ENCODE measurements around the gene AKT1S1. TPM values are rescaled to one million over a fixed set of nuclear protein-coding genes. Genes with fewer than 3 reads are reported as not detected.
"Not testable (repeated sequence)": the region's sequence is repeated elsewhere in the genome, so short reads cannot be mapped to it uniquely, and the experiment has no call there.

The AKT1S1 gene
- total RNA-seq, 4 donors from 2014 or later, result 23.8 to 56.8 (median 43.4) TPM

- DNase-seq, result no peak
- intact Hi-C loops (cut with DNase I; ENCODE audit: low total_unique reads) (no loop called here), in situ Hi-C loops (cut with MboI; ENCODE audit: low sequenced_read_pairs in 4 of 4) (no loop called here)
- Histone ChIP-seq H3K4me3 (no peak overlapping the region), H3K4me1 (peaks cover 17 to 18% of the 10 kb centered on the region in 2 donors), H3K36me3 (peaks cover 0 to 26% of the 10 kb centered on the region in 2 donors), H3K9me3 (no peaks in the 10 kb centered on the region), H3K27me3 (no peaks in the 10 kb centered on the region), H3K27ac (peak overlapping the region; percentile 94 to 99 (median 97))
- ATAC-seq, result no peak
- TF ChIP-seq CTCF (IDR thresholded peaks at IDR 0.05 in 4 of 5, conservative IDR thresholded peaks at IDR 0.05 in 1 of 5) (no peak), POLR2A (IDR thresholded peaks at IDR 0.05) (no peak)
These were observed 57.0 kb downstream of the AKT1S1 start for GRCh38 chr19:49820125-49820524.

GRCh38 chr19:49819452-49820115, 57.6 kb downstream of the AKT1S1 start:
- intact Hi-C loops (cut with DNase I; ENCODE audit: low total_unique reads), result loop anchor here (10.0 kb wide), 1 partner anchor 825 kb away; the partner anchor contains the start of genes GYS1 and RUVBL2
- Histone ChIP-seq H3K4me1 (peaks cover 17 to 18% of the 10 kb centered on the region in 2 donors), H3K4me3 (peak overlapping the region in 3 of 4 donors; percentile 78 to 96 (median 90)), H3K27ac (peak overlapping the region; percentile 94 to 99 (median 97)), H3K36me3 (peaks cover 0 to 26% of the 10 kb centered on the region in 2 donors)
- in situ Hi-C loops (cut with MboI; ENCODE audit: low sequenced_read_pairs in 4 of 4), result loop anchor here in 2 of 4 donors (10.0 kb wide), 1 partner anchor 55 kb away; the partner anchor contains the start of genes AKT1S1 (in 2 of the 2) and TBC1D17 (in 2 of the 2)
- H3K9me3 ChIP-seq, H3K27me3 ChIP-seq, ATAC-seq, DNase-seq: not testable (repeated sequence)

Small RNAs within 50 kb of the gene (microRNA-seq; reads per million reads assigned to microRNA genes)
- gene MIR4749 (ENCODE audit: borderline replicate concordance in 2 of 2) (1.2 to 2.6 reads per million in 2 donors), gene MIR4750 (ENCODE audit: borderline replicate concordance in 2 of 2) (0 reads per million in 2 donors), gene MIR6800 (ENCODE audit: borderline replicate concordance in 2 of 2) (0 reads per million in 2 donors)

Other genes with a start within 250 kb of the AKT1S1 start
- gene RRAS, start 237.2 kb downstream of the AKT1S1 start, total RNA-seq, result 10 to 100 TPM; 12.4 to 26.2 (median 24.2) TPM
- gene SCAF1, start 235.1 kb downstream of the AKT1S1 start, total RNA-seq, result 10 to 100 TPM; 13.7 to 36.1 (median 32.9) TPM
- 10 to 100 TPM; 11.0 to 18.6 (median 13.7) TPM for gene IRF3, start 211.5 kb downstream of the AKT1S1 start, total RNA-seq
- gene BCL2L12, start 211.4 kb downstream of the AKT1S1 start, total RNA-seq, result 10 to 100 TPM; 10.7 to 12.9 (median 11.8) TPM
- gene PRMT1, start 200.1 kb downstream of the AKT1S1 start, total RNA-seq, result 100 to 1,000 TPM; 190 to 242 (median 229) TPM
- gene ADM5, start 187.8 kb downstream of the AKT1S1 start, total RNA-seq, result 1 to 10 TPM in 3 of 4 donors, not detected in 1; 1.0 to 2.1 (median 1.4) TPM
- gene CPT1C, start 186.2 kb downstream of the AKT1S1 start, total RNA-seq, result under 1 TPM in 3 of 4 donors, not detected in 1; 0.26 to 0.97 (median 0.73) TPM
- under 1 TPM in 2 of 4 donors, not detected in 2; 0.13 to 0.16 TPM for gene TSKS, start 114.0 kb downstream of the AKT1S1 start, total RNA-seq
- gene AP2A1, start 110.4 kb downstream of the AKT1S1 start, total RNA-seq, result 100 to 1,000 TPM in 3 of 4 donors, 10 to 100 TPM in 1; 94.2 to 142 (median 131) TPM
- 10 to 100 TPM; 14.2 to 35.5 (median 26.0) TPM for gene FUZ, start 64.1 kb downstream of the AKT1S1 start, total RNA-seq
- gene MED25, start 59.1 kb downstream of the AKT1S1 start, total RNA-seq, result 100 to 1,000 TPM in 1 of 4 donors, 10 to 100 TPM in 3; 46.6 to 105 (median 78.7) TPM
- 10 to 100 TPM; 77.6 to 88.2 (median 87.0) TPM for gene PTOV1, start 26.2 kb downstream of the AKT1S1 start, total RNA-seq
- 10 to 100 TPM; 14.9 to 43.4 (median 21.1) TPM for gene PNKP, start 9.8 kb downstream of the AKT1S1 start, total RNA-seq
- gene TBC1D17, start 347 bp upstream of the AKT1S1 start, total RNA-seq, result 10 to 100 TPM; 48.7 to 84.3 (median 66.4) TPM
- 1 to 10 TPM in 1 of 4 donors, under 1 TPM in 1, not detected in 2; 0.15 to 1.1 TPM for gene IL4I1, start 19.5 kb upstream of the AKT1S1 start, total RNA-seq
- gene ATF5, start 51.9 kb upstream of the AKT1S1 start, total RNA-seq, result 10 to 100 TPM in 1 of 4 donors, 1 to 10 TPM in 3; 6.4 to 10.8 (median 9.0) TPM
- gene NUP62, start 52.1 kb upstream of the AKT1S1 start, total RNA-seq, result 10 to 100 TPM; 32.8 to 38.0 (median 36.3) TPM
- under 1 TPM in 3 of 4 donors, not detected in 1; 0.15 to 0.42 (median 0.25) TPM for gene SIGLEC11, start 83.8 kb upstream of the AKT1S1 start, total RNA-seq
- 10 to 100 TPM; 36.0 to 52.8 (median 39.9) TPM for gene VRK3, start 148.0 kb upstream of the AKT1S1 start, total RNA-seq
- 10 to 100 TPM in 2 of 4 donors, 1 to 10 TPM in 2; 4.6 to 12.2 (median 10.1) TPM for gene ZNF473, start 148.7 kb upstream of the AKT1S1 start, total RNA-seq